ENCODE results near the gene SPTLC1.

DNA sequence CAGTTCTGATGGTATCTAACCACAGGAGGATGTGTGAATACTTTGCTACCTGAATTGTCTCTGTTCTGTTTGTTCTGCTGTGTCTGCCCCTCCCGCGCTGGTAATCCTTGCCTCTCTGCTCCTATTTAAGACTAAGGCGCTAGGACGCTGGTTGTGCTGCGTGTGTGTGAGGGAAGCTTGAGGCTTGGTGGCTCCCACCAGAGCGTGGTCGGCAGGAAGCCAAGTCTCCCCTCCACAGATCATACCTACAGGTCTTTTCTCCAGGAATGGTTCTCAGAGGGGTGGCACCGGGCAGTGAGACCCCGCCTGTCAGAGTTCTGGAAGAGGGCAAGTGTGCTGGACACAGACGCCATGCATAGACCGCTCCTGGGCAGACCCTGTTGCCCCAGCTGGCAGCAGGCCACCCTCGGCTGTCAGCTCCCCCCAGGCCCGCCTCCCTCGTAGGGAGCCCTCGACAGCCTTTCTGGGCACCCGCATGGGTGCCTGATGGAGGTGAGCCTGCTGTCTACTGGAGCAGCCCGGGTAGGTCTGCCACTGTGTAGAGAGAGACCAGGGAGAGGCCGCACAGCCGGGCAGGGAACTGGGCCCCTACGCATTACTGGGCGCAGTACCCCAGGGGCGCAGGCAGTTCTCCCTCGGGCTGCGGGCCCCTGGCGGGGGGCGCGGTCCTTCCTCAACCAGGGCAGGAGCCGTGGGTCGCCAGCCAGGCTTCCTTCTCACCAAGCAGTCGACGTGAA lies 111.7 kb downstream of the SPTLC1 start:
- TF ChIP-seq, protein P1, sequence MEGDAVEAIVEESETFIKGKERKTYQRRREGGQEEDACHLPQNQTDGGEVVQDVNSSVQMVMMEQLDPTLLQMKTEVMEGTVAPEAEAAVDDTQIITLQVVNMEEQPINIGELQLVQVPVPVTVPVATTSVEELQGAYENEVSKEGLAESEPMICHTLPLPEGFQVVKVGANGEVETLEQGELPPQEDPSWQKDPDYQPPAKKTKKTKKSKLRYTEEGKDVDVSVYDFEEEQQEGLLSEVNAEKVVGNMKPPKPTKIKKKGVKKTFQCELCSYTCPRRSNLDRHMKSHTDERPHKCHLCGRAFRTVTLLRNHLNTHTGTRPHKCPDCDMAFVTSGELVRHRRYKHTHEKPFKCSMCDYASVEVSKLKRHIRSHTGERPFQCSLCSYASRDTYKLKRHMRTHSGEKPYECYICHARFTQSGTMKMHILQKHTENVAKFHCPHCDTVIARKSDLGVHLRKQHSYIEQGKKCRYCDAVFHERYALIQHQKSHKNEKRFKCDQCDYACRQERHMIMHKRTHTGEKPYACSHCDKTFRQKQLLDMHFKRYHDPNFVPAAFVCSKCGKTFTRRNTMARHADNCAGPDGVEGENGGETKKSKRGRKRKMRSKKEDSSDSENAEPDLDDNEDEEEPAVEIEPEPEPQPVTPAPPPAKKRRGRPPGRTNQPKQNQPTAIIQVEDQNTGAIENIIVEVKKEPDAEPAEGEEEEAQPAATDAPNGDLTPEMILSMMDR (IDR thresholded peaks at IDR 0.05 in 4 of 5, conservative IDR thresholded peaks at IDR 0.05 in 1 of 5) = no peak
- no peak for TF ChIP-seq POLR2A (IDR thresholded peaks at IDR 0.05)
